PFSK-1 (cell line): ENCODE measurements around the gene WDR91.

Experiments used
- POLR2AphosphoS5 ChIP-seq: IDR thresholded peaks from 2 replicates; pipeline ENCODE4 v1.6.1; 2012; ENCODE audit warnings: low read depth, mild to moderate bottlenecking, control low read depth, low read length, moderate library complexity
- TAF1 ChIP-seq: IDR thresholded peaks from 2 replicates; pipeline ENCODE4 v1.6.1; 2012; ENCODE audit warnings: low read length, control low read depth, borderline replicate concordance; ENCODE audit not compliant: insufficient read depth
- TF ChIP-seq, protein P1 (sequence below), 2 experiments: IDR thresholded peaks; 2 replicates each; pipeline versions ENCODE4 v1.6.1 to v1.8.0; 2011 to 2012; ENCODE audit warnings: low read depth in 2 of 2, low read length in 2 of 2, control low read depth in 1 of 2, inconsistent platforms in 1 of 2, mild to moderate bottlenecking in 1 of 2, moderate library complexity in 1 of 2; ENCODE audit not compliant: insufficient read depth in 1 of 2

DNA sequence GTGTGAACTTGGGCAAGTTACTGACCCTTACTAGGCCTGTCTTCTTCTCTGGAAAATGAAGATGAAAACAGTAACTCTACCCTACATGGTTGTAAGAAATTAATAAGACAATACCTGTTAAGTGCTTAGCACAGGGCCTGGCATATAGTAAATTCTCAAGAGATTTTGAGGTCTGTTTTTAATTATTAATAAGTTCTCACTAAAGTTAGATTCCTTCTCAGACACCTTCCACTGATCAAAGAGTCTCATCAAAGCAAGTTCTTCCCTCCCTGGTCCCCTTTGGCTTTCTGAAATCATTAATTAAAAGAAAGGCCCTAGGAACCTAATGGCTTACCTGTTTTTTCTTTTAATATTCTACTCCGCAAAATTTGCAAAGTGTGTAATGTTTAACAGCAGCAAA, 58.9 kb downstream of the WDR91 start:
- TF ChIP-seq POLR2AphosphoS5, result no peak
- TF ChIP-seq, protein P1, sequence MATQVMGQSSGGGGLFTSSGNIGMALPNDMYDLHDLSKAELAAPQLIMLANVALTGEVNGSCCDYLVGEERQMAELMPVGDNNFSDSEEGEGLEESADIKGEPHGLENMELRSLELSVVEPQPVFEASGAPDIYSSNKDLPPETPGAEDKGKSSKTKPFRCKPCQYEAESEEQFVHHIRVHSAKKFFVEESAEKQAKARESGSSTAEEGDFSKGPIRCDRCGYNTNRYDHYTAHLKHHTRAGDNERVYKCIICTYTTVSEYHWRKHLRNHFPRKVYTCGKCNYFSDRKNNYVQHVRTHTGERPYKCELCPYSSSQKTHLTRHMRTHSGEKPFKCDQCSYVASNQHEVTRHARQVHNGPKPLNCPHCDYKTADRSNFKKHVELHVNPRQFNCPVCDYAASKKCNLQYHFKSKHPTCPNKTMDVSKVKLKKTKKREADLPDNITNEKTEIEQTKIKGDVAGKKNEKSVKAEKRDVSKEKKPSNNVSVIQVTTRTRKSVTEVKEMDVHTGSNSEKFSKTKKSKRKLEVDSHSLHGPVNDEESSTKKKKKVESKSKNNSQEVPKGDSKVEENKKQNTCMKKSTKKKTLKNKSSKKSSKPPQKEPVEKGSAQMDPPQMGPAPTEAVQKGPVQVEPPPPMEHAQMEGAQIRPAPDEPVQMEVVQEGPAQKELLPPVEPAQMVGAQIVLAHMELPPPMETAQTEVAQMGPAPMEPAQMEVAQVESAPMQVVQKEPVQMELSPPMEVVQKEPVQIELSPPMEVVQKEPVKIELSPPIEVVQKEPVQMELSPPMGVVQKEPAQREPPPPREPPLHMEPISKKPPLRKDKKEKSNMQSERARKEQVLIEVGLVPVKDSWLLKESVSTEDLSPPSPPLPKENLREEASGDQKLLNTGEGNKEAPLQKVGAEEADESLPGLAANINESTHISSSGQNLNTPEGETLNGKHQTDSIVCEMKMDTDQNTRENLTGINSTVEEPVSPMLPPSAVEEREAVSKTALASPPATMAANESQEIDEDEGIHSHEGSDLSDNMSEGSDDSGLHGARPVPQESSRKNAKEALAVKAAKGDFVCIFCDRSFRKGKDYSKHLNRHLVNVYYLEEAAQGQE (IDR thresholded peaks at IDR 0.05; ENCODE audit: insufficient read depth in 1 of 2, low read depth in 2 of 2, low read length in 2 of 2), result no peak
- TF ChIP-seq TAF1, result no peak
